Hematopoietic multipotent progenitor cell treated with erythropoietin and hydrocortisone succinate and interleukin-3 and kit ligand, for 8 days (in vitro differentiated cells): ENCODE data around the gene NLRP5.
"Not testable (repeated sequence)": the region's sequence is repeated elsewhere in the genome, so short reads cannot be mapped to it uniquely, and the experiment has no call there.

ENCODE experiments used
- DNase-seq: peaks from one replicate; pipeline ENCODE4 v3.0.0-alpha.2; 2015

NLRP5 gene

DNA sequence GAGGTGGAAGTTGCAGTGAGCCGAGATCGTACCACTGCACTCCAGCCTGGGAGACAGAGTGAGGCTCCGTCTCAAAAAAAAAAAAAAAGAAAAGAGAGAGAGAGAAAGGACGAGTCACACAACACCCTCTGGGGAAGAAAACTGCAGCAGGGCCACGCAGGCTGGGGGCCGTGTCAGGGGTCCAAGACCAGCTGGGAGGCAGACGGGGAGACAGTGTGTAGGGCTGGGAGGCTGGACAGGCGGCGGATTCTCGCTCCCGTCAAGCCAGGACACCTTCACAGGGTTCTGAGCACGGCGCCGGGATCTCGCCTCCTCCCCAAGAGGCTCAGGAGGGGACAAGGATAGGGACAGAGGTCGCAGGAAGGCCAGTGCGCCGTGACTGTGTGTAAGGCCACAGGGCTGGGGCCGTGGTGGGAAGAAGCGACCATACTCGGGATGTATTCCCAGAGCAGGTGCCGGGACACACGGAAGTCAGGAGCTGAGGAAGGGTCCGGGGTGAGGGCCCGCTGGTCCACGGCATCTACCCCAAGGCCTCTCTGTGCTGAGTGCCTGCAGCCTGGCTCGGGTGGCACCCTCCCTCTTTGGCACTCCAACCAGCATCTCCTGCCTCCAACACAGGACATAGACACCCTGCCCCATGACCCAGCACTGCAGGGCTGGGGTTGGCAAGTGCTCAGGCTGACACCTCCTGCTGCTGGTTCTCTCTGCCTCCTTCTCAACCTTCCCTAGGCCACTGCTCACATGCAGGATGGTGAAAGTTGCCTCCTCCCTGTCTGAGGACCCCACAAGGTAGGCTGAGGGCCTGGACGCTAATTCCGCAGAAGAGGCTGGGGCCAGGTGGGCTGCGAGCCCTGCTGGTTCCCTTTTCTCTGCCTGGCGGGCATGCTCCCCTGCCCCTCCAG, 113.3 kb downstream of the NLRP5 start:
- no peak for DNase-seq

DNA sequence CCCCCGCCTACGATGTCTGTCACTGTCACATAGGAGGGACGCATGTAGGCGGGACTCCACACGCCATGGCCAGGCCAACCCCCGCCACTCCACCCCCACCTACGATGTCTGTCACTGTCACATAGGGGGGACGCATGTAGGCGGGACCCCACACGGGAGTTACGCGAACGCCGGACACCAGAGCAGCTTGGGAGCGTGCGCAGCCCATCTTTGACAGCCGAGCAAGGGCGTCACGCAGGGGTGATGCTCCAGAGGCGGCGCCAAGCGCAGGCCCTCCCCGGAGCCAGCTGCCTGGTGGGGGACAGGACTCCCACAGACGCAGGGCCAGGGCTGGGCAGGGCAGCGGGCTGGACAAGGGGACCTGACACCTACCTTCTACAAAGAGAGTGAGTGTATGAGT, 114.5 kb downstream of the NLRP5 start:
- no peak for DNase-seq

DNA sequence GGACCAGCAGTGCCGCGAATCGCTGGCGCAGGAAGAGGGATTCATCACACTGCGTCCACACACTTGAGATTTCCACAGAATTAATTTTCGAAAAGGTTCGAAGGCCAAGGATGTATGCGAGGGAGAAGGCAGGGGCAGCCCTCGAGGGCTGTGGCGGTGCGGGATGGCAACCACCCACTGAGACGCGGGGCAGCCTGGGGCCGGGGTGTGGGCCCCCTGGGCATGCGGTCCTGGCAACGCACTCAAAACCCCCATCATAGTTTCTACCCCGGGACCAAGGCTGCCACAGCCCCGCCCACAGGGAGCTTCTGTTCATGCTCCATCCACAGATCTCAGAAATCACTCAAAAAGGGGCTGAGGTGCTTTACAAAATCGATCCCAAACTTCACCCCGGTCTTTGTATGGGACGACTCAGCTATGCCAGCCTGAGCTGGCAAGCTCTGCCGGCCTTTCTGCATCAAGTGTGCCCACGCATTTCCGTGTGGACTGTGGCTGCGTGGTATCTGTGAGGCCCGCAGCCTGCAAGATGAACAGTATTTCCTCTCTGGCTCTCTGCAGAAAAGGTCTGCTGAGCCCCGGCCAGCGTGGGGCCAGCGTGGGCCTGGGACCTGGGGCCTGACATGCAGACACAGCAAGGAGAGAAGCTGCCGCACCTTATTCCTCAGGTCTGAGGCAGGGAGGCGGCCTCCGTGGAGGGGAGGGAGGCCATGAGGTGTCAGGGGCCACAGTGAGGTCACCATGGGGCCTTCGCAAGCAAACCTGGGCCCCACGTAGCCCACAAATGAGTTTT, 115.4 kb downstream of the NLRP5 start:
- no peak for DNase-seq

DNA sequence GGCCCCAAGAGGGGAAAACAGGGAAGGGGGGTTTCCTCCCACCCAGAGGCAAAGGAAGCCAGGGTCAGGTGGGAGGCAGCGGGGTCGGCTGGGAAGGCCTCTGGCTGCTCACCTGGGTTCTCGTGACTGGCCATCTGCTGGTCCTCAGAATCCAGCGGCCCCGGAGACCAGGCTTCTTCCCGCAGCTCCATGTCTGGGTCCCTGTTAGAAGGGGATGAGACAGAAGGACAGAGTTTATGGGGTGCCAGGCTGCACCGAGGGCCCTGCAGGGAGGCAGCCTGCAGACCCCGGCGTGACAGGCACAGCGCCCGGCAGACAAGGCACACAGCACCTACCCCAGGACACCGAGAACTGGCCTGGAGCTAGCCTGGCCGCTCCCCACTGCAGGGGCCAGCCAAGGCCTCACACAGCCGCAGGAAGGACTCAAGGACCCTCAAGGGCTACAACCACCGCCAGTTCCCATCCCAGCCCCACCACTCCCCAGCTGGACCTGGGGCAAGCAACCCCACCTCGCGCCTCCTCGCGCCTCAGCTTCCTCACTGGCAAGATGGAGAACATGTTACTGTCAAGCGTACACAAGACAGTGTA, 116.5 kb downstream of the NLRP5 start:
- no peak for DNase-seq

DNA sequence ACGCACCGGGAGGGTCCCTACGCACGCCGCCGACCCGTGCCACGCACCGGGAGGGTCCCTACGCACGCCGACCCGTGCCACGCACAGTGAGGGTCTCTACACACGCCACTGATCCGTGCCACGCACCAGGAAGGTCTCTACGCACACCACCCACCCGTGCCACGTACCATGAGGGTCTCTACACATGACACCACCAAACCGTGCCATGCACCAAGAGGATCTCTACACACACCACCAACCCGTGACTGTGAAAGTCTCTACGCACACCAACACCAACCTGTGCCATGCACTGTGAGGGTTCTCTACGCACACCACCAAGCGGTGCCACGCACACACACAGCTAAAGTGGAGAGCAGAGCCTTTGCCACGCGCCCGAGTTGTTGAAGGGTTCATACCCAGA, 117.8 kb downstream of the NLRP5 start:
- no peak for DNase-seq

DNA sequence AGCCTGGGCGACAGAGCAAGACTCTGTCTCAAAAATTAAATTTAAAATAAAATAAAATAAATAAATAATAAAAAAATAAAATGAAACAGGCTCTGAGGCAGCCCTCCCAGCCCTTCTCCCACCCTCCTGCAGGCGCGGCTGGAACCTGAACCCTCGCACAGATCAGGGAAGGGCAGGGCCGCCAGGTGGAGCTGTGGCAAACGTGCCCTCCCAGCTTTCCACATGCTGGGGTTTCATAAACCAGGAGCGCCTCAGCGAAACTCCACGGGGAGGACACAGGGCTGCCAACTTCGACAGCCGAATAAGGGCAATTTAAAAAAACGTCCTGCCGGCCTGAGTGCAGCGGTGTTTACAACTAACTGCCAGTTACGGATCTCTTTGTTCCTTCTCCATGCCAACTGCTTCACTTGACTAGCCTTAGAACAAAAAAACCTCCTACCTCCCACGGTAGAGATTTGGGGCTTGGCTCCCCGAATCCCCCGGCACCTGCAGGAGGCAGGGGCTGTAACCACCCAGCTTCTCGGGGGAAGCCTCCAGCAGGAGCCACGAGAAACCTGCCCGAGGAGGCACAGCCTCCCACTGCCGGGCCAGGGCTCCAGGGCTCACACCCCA, 118.6 kb downstream of the NLRP5 start:
- DNase-seq = peak; percentile 75

DNA sequence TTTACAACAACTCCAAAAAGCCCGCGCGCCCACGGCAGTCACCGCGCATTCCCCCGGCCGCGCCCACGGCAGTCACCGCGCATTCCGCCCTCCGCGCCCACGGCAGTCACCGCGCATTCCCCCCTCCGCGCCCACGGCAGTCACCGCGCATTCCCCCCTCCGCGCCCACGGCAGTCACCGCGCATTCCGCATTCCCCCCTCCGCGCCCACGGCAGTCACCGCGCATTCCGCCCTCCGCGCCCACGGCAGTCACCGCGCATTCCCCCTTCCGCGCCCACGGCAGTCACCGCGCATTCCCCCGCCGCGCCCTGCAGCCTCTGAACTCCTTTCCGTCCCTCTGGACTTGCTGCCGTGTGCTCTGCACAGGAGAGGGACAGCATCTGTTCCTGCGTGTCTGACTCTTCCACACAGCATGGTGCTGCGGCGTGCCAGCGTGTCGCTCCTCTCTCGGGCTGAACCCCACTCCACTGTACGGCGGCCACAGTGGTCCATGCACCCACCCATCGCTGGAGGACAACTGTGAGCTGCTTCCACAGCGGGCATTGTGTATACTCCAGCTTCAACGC, 119.3 kb downstream of the NLRP5 start:
- DNase-seq = not testable (repeated sequence)

DNA sequence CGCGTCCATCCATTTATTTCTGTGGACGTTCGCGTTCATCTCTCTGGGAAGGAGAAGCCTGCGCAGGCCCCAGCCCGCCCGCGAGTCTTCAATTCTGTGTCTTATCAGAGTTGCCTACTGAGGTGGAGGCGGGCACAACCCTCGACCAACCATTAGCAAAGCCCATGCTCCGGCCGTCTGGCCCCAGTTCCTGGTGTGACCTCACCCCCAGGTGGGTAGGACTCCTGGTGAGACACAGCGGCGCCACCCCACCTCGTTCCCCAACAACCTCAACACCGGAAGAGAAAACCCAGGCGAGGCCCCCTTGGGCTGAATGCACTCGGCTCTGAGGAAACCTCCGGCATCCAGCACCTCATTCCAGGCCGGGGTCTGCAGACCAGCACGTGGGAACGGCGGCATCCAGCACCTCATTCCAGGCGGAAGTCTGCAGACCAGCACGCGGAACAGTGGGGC, 119.8 kb downstream of the NLRP5 start:
- DNase-seq = no peak

DNA sequence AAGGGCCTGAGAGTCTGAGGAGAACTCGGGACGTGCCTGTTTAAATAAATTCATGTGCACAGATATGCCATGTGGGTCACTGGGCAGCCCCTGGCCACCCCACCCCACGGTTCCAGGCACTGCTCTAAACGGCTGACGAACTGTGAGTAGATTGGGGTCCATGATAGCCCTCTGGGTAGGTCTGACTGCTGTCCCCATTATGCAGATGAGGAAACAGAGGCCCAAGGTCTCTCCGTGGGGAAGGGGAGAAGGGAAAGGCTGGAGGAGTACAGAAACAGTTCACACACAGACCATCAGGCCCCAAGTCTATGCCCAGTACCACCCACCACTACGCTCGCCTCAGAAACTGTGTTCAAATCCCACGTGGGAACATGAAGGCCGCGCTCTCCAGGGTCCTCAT, 120.4 kb downstream of the NLRP5 start:
- DNase-seq = no peak

DNA sequence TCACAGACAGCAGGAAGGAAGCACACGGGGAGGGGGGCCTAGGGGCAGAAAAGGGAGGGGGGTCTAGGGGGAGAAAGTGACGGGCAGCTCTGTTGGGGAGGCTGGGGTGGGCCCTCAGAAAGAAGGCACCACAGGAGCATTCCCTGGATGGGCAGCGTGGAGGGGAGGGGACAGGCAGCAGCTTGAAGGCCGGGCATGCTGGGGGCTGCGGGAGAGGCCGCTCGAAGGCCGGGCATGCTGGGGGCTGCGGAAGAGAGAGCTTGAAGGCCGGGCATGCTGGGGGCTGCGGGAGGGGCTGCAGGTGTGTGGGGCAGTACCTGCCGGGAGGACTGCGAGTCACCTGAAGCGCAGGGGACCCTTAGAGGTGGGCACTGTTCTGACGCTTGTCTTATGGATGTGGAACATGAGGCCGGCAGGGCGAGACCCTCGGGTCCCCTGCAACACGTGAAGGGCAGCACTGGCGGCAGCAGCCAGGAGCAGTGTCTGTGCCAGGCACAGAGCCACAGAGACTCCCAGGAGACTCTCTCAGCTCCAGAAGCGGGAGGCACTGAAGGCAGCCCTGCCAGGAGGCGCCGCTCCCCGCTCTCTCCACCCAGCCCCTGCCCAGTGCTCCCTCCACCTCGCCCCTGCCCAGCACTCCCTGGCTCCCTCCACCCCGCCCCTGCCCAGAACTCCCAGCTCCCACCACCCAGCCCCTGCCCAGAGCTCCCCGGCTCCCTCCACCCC, 121.2 kb downstream of the NLRP5 start:
- DNase-seq = no peak

DNA sequence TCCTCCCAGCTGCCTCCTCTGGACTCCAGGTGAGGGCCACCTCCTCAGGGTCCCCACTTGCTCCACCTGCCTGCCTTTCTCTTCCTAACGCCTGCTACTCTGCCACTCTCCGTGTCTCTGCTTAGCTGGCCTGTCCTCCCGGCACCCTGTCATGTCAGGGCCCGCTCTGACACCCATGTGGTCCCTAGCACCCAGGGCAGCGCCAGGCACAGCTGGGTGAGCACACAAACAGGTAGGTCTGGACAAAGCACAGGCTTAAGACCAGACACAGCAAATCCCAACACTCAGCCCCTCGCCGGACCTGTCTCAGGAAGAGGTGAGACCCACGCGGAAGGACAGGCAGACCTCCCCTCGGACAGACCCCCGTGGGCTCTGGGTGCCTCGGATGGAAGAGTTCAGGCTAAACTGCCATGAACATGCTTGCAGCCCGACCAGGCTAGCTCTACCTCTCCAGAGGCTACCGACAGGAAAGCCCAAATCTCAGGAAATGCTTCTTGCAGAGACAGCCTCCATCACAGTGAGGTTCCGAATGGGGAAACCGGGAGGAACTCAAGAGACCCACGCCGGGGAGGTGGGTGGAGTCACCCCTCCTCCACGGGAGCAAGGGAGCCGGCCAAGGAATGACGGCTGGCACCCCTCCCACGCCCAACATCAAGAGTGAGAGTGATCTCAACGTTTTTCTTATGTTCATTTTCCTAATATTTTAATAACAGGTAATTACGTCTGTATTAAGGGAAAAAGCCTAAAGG, 122.0 kb downstream of the NLRP5 start:
- DNase-seq = no peak

DNA sequence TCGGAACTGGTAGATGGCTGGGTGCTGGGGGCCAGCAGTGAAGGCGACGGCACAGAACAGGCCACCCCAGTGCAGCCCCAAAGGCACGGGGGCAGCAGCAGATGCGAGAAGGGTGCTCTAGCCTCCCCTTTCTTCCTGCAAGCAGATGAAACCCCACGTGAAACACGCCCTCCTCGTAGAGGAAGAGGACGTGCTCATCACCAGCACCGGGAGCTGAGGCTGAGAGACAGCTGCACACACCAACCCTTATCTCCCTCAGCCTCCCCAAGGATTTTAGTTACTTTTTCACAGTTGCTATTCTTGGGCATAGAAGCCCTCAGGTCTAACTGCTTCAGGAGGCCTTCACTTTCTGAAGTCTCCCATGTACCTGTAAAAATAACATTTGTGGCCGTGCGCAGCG, 122.7 kb downstream of the NLRP5 start:
- peak; percentile 46 for DNase-seq

DNA sequence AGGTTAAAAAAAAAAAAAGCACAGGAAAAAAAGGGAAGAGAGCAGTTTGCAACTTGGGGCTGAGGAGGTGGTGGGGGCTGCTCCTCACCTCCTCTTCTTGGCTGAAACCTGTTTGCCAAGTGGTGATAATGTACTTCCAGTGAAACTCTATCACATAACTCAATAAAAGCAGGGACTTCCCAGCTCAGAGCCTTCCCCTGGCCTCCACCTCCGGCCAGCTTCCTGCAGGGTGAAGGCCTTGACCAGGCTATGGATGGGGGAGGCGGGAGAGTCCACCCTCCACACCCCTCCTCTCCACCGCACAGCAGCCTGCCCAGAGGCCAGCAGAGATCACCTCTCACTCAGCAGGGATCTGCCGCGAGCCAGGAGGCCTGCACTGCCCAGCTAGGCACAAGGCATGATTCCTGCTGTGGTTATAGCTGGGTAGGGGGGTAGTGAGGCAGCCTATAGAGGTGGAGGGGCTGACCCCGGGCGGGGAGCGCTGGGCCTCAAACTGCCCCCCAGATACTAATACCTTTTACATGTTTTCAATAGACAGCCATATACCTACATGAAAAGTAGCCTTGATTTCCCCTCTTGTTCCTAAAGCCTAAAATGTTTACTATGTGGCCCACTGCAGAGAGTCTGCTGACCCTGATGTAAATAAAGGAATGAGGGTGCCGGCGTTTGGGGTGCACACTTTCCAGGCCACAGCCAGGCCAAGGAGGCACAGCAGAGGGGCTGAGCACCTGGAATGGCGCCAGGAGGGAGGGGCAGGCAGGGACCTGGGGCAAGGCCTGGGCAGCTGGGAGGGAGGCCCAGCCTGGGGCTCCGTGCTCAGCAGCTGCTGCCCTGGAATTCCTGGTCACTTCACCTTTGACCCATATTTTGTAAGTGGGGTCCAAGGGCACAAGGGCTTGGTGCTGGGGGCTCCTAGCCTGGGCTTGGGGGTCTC, 124.2 kb downstream of the NLRP5 start:
- DNase-seq = peak; percentile 22
